ENCODE measurements around the gene ISM1. TPM values are rescaled to one million over a fixed set of nuclear protein-coding genes. Genes with fewer than 3 reads are reported as not detected.

Gene ISM1
- total RNA-seq, 1 experiment from 2014 or later, result 0.20 TPM

GRCh38 chr20:13180986-13181889 lies 39.8 kb upstream of the ISM1 start:
- no peaks in the 10 kb centered on the region; the same call in 1 of the 2 replicates for H3K27me3 Mint-ChIP-seq (ENCODE audit: low read depth)
- H3K23ac ChIP-seq (ENCODE audit: insufficient read length, low read depth, low read length), result no peak overlapping the region
- H3K9me3 Mint-ChIP-seq, result no peaks in the 10 kb centered on the region; a peak in 2 of 5 replicates
- no peak overlapping the region for H3K27ac Mint-ChIP-seq
- H4K91ac ChIP-seq (ENCODE audit: insufficient read length, low read depth, low read length), result no peak overlapping the region
- H3K27me3 ChIP-seq (ENCODE audit: insufficient read depth, low read length), result no peaks in the 10 kb centered on the region
- peaks cover 12 to 15% of the 10 kb centered on the region in 2 experiments for H3K4me1 Mint-ChIP-seq
- no peak overlapping the region for H2BK12ac ChIP-seq (ENCODE audit: insufficient read length, low read depth, low read length)
- peaks cover 0 to 4% (median 2%) of the 10 kb centered on the region in 3 experiments; a peak in 1 of 7 replicates for H3K36me3 Mint-ChIP-seq (ENCODE audit: insufficient read depth in 1 of 3, low read depth in 3 of 3)
- no peak overlapping the region for H2AFZ ChIP-seq (ENCODE audit: low read length)
- H3T11ph ChIP-seq (ENCODE audit: low read length), result no peak overlapping the region
- H3K4me2 ChIP-seq (ENCODE audit: insufficient read depth, insufficient read length, low read length), result no peak overlapping the region
- H3K18ac ChIP-seq (ENCODE audit: insufficient read length, low read depth, low read length), result no peak overlapping the region
- H3K56ac ChIP-seq (ENCODE audit: insufficient read length, low read depth, low read length), result no peak overlapping the region
- peaks cover 3% of the 10 kb centered on the region; the same call in 1 of the 2 replicates for H3K4me1 ChIP-seq (ENCODE audit: insufficient read depth, low read length)
- H2BK120ac ChIP-seq (ENCODE audit: low read depth, low read length, poor library complexity, severe bottlenecking), result no peak overlapping the region
- H2AK5ac ChIP-seq (ENCODE audit: insufficient read length, low read length), result no peak overlapping the region
- no peak overlapping the region for H3K4me3 Mint-ChIP-seq
- H3K9ac ChIP-seq (ENCODE audit: extremely low read depth, insufficient read length, low read length), result no peak overlapping the region
- H3K4ac ChIP-seq (ENCODE audit: low read depth, low read length), result no peak overlapping the region
- H3K14ac ChIP-seq (ENCODE audit: insufficient read depth, low read length), result no peak overlapping the region
- no peak overlapping the region for H2BK20ac ChIP-seq (ENCODE audit: low read depth, low read length, poor library complexity, severe bottlenecking)
- no peaks in the 10 kb centered on the region for H3K9me3 ChIP-seq (ENCODE audit: control insufficient read depth, low read depth, low read length)
- H2BK15ac ChIP-seq (ENCODE audit: low read depth, low read length), result no peak overlapping the region
- no peaks in the 10 kb centered on the region for H3K23me2 ChIP-seq (ENCODE audit: insufficient read length, low read depth, low read length, poor library complexity, severe bottlenecking)
- H4K8ac ChIP-seq (replicated peaks; ENCODE audit: insufficient read length, low read depth, low read length), result no peak overlapping the region
- no peaks in the 10 kb centered on the region for H4K20me1 ChIP-seq (ENCODE audit: control insufficient read depth, insufficient read depth, insufficient read length)
- no peak overlapping the region for H3K27ac ChIP-seq (ENCODE audit: insufficient read length, low read depth, low read length)
- H3K79me2 ChIP-seq (ENCODE audit: insufficient read depth, low read length), result no peaks in the 10 kb centered on the region
- H2BK5ac ChIP-seq (ENCODE audit: insufficient read length, low read length), result no peak overlapping the region
- DNase-seq, result no peak
- H4K5ac ChIP-seq (ENCODE audit: insufficient read length, low read depth, low read length), result no peak overlapping the region
- WGBS (ENCODE audit: extremely low coverage, insufficient read length, low lambda C conversion rate), result no CpG with 5 or more reads among the region's 7 CpGs
- TF ChIP-seq, protein P1, sequence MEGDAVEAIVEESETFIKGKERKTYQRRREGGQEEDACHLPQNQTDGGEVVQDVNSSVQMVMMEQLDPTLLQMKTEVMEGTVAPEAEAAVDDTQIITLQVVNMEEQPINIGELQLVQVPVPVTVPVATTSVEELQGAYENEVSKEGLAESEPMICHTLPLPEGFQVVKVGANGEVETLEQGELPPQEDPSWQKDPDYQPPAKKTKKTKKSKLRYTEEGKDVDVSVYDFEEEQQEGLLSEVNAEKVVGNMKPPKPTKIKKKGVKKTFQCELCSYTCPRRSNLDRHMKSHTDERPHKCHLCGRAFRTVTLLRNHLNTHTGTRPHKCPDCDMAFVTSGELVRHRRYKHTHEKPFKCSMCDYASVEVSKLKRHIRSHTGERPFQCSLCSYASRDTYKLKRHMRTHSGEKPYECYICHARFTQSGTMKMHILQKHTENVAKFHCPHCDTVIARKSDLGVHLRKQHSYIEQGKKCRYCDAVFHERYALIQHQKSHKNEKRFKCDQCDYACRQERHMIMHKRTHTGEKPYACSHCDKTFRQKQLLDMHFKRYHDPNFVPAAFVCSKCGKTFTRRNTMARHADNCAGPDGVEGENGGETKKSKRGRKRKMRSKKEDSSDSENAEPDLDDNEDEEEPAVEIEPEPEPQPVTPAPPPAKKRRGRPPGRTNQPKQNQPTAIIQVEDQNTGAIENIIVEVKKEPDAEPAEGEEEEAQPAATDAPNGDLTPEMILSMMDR (conservative IDR thresholded peaks at IDR 0.05), result no peak
- no peaks in the 10 kb centered on the region for H3K79me1 ChIP-seq (ENCODE audit: insufficient read depth, low read depth, low read length, poor library complexity, severe bottlenecking)

Data from H9 (cell line).